ENCODE results near the gene CAMK1D. TPM values are rescaled to one million over a fixed set of nuclear protein-coding genes. Genes with fewer than 3 reads are reported as not detected.

CAMK1D gene
- total and polyA plus RNA-seq, 10 of the 15 experiments (the other 5 are each of a cell fraction or from before 2014, with no cell fraction given) = 2.1 to 35.5 (median 14.7) TPM

GRCh38 chr10:12448729-12449391 lies 99.5 kb downstream of the CAMK1D start:
- H3K27me3 ChIP-seq (replicated peaks in 1 of 2; ENCODE audit: control insufficient read depth in 2 of 2, insufficient read depth in 2 of 2, low read length in 1 of 2) = no peaks in the 10 kb centered on the region
- ChIA-PET POLR2A (interaction anchor here (0.6 to 1.0 kb wide), 3 partner anchors 28 to 195 kb away, joined by 3 to 6 read pairs (median 5); no protein-coding TSS in a partner anchor), CTCF (interaction anchor here (0.7 kb wide), 1 partner anchor 261 kb away, joined by 3 read pairs; no protein-coding TSS in a partner anchor), SMC1A (ENCODE audit: uncharacterized antibody, unreplicated experiment) (interaction anchor here (0.6 to 2.3 kb wide), 7 partner anchors 11 to 355 kb away, joined by 3 to 6 read pairs (median 4); no protein-coding TSS in a partner anchor), RAD21 (ENCODE audit: unreplicated experiment) (interaction anchor here (1.1 to 2.8 kb wide), 2 partner anchors 36 to 185 kb away, joined by 5 to 10 read pairs; no protein-coding TSS in a partner anchor)
- in situ Hi-C loops (cut with MboI) (no loop called here), intact Hi-C loops (cut with micrococcal nuclease; ENCODE audit: unreplicated experiment) (no loop called here)
- H2AFZ ChIP-seq (ENCODE audit: control insufficient read depth, low read depth, low read length) = peak overlapping the region; percentile 55
- peak; percentile 13 for FAIRE-seq
- no peaks in the 10 kb centered on the region for H3K9me3 ChIP-seq (replicated peaks; ENCODE audit: control insufficient read depth, insufficient read depth, low read length)
- ATAC-seq = peak; percentile 98
- H3K4me3 ChIP-seq = no peak overlapping the region
- 37% methylated on average over 18 of the region's 18 CpGs for WGBS (ENCODE audit: insufficient coverage, insufficient replicate concordance, low lambda C conversion rate, missing lambda C conversion rate)
- peaks cover 10% of the 10 kb centered on the region for H3K4me1 ChIP-seq (ENCODE audit: control insufficient read depth, insufficient read depth, low read length)
- H4K20me1 ChIP-seq (ENCODE audit: control insufficient read depth, insufficient read depth) = no peaks in the 10 kb centered on the region
- DNase-seq (ENCODE audit: low read depth, low spot score) = peak; percentile 59
- BruUV-seq (replicated peaks) = no TSS peak
- peak overlapping the region; percentile 10 for H3K4me2 ChIP-seq (ENCODE audit: control insufficient read depth, insufficient read depth)
- peaks cover 5% of the 10 kb centered on the region for H3K79me2 ChIP-seq (ENCODE audit: control insufficient read depth, insufficient read depth, low read length)
- H3K9ac ChIP-seq (ENCODE audit: control insufficient read depth, insufficient read depth, low read length) = no peak overlapping the region
- no peak overlapping the region; the same call in 1 of the 2 replicates for H3K27ac ChIP-seq (ENCODE audit: control insufficient read depth, insufficient read depth)
- no peaks in the 10 kb centered on the region for H3K36me3 ChIP-seq (ENCODE audit: control insufficient read depth in 2 of 2, insufficient read depth in 2 of 2, low read length in 1 of 2)
- TF ChIP-seq ZNF24 (IDR thresholded peaks at IDR 0.05) = 0 out of 2 replicates have a peak, but pooled peaks have one; percentile 11
- TF ChIP-seq POLR2A (IDR thresholded peaks at IDR 0.05; ENCODE audit: low read depth, low read length) = 0 out of 2 replicates have a peak, but pooled peaks have one; percentile 44
- peak; percentile 67; the same call in 1 of the 2 replicates for TF ChIP-seq PML (IDR thresholded peaks at IDR 0.05; ENCODE audit: low read length)
- TF ChIP-seq MAX (IDR thresholded peaks at IDR 0.05; ENCODE audit: low read depth, low read length) = no peak
- peak; percentile 58; the same call in 1 of the 2 replicates for TF ChIP-seq IRF5 (IDR thresholded peaks at IDR 0.05; ENCODE audit: borderline replicate concordance)
- peak; percentile 80 for TF ChIP-seq ZBED1 (IDR thresholded peaks at IDR 0.05; ENCODE audit: borderline replicate concordance)
- peak in 1 of 2 experiments; percentile 60; a peak in 1 of 4 replicates for TF ChIP-seq ETV6 (conservative IDR thresholded peaks at IDR 0.05 in 1 of 2, IDR thresholded peaks at IDR 0.05 in 1 of 2; ENCODE audit: borderline replicate concordance in 1 of 2, low read depth in 1 of 2)
- TF ChIP-seq HSF1 (IDR thresholded peaks at IDR 0.05; ENCODE audit: low read depth, low read length) = no peak
- TF ChIP-seq STAT3 (IDR thresholded peaks at IDR 0.05; ENCODE audit: low read depth, low read length) = no peak
- TF ChIP-seq SMAD1 (IDR thresholded peaks at IDR 0.05; ENCODE audit: low read depth, partially characterized antibody) = no peak
- peak; percentile 57 to 73; a peak in 2 of 4 replicates for TF ChIP-seq EP300 (IDR thresholded peaks at IDR 0.05; ENCODE audit: borderline replicate concordance in 1 of 2, control insufficient read depth in 1 of 2, low read depth in 2 of 2, low read length in 2 of 2)
- TF ChIP-seq EED (IDR thresholded peaks at IDR 0.05; ENCODE audit: low read depth) = peak; percentile 87
- peak; percentile 96 for TF ChIP-seq CBFB (IDR thresholded peaks at IDR 0.05; ENCODE audit: low read depth)
- TF ChIP-seq ZBTB40 (IDR thresholded peaks at IDR 0.05; ENCODE audit: borderline replicate concordance) = peak; percentile 62; the same call in 1 of the 2 replicates

All from GM12878 (cell line).